GM12892 (cell line): ENCODE results near the gene FBN1.

ENCODE experiments used
- POLR2A ChIP-seq: IDR thresholded peaks from 2 replicates; pipeline ENCODE4 v1.6.1; 2011; ENCODE audit warnings: low read depth, low read length, control low read depth
- POLR2AphosphoS5 ChIP-seq: IDR thresholded peaks from 2 replicates; pipeline ENCODE4 v1.6.1; 2011; ENCODE audit warnings: low read depth, low read length, control low read depth
- TAF1 ChIP-seq: IDR thresholded peaks from 2 replicates; pipeline ENCODE4 v1.6.1; 2011; ENCODE audit warnings: low read depth, mild to moderate bottlenecking, control low read depth, low read length, borderline replicate concordance

- TF ChIP-seq POLR2A, result no peak
- no peak for TF ChIP-seq TAF1
- no peak for TF ChIP-seq POLR2AphosphoS5
Measured at GRCh38 chr15:48427960-48428547, 217.5 kb downstream of the FBN1 start.
